ENCODE results near the gene PDS5B.
A peak's percentile ranks its signal among the peaks of the same experiment; 100 is the strongest.
"Not testable (repeated sequence)": the region's sequence is repeated elsewhere in the genome, so short reads cannot be mapped to it uniquely, and the experiment has no call there.

Gene PDS5B, protein sequence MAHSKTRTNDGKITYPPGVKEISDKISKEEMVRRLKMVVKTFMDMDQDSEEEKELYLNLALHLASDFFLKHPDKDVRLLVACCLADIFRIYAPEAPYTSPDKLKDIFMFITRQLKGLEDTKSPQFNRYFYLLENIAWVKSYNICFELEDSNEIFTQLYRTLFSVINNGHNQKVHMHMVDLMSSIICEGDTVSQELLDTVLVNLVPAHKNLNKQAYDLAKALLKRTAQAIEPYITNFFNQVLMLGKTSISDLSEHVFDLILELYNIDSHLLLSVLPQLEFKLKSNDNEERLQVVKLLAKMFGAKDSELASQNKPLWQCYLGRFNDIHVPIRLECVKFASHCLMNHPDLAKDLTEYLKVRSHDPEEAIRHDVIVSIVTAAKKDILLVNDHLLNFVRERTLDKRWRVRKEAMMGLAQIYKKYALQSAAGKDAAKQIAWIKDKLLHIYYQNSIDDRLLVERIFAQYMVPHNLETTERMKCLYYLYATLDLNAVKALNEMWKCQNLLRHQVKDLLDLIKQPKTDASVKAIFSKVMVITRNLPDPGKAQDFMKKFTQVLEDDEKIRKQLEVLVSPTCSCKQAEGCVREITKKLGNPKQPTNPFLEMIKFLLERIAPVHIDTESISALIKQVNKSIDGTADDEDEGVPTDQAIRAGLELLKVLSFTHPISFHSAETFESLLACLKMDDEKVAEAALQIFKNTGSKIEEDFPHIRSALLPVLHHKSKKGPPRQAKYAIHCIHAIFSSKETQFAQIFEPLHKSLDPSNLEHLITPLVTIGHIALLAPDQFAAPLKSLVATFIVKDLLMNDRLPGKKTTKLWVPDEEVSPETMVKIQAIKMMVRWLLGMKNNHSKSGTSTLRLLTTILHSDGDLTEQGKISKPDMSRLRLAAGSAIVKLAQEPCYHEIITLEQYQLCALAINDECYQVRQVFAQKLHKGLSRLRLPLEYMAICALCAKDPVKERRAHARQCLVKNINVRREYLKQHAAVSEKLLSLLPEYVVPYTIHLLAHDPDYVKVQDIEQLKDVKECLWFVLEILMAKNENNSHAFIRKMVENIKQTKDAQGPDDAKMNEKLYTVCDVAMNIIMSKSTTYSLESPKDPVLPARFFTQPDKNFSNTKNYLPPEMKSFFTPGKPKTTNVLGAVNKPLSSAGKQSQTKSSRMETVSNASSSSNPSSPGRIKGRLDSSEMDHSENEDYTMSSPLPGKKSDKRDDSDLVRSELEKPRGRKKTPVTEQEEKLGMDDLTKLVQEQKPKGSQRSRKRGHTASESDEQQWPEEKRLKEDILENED (N-terminal part only)

GRCh38 chr13:32586080-32586900 is at the start of gene PDS5B:
PDS5B (plus strand) TSS chr13:32586452; CDS start chr13:32648773, 62,321 bp downstream.
- Histone ChIP-seq H3K36me3 (replicated peaks) (no peaks in the 10 kb centered on the region), H3K4me3 (peak within 1 kb of the TSS; percentile 74), H3K4me1 (peaks cover 20% of the 10 kb centered on the region), H3K9me3 (no peaks in the 10 kb centered on the region), H3K27me3 (ENCODE audit: low read depth) (no peaks in the 10 kb centered on the region)
- peak; percentile 89 to 96 for DNase-seq (ENCODE audit: low spot score in 2 of 2)
- in situ Hi-C loops (cut with MboI; ENCODE audit: low sequenced_read_pairs), result loop anchor here (25.0 kb wide), 1 partner anchor 1126 kb away; no protein-coding TSS in a partner anchor

DNA sequence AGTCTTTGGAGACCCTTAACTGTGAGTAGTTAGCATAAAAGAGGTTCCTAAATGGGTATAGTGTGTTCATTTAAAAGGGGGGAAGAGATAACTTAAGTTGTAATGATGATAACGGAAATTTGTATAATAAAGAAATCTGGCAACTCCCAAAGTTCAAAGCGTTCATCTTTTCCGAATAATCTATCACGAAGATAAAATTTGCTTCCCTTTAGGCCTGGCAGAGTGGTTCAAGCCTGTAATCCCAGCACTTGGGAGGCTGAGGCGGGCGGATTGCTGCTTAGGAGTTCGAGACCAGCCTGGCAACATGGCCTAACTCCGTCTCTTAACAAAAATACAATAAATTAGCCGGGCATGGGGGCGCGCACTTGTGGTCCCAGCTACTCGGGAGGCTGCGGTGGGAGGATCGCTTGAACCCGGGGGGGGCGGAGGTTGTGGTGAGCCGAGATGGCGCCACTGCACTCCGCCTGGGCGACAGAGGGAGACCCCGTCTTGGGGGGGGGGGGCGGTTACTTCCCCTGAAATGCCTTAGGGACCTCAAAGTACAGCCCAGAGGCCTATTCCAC is 48.6 kb upstream of the PDS5B start:
- H3K4me1 ChIP-seq, result peaks cover 10% of the 10 kb centered on the region

DNA sequence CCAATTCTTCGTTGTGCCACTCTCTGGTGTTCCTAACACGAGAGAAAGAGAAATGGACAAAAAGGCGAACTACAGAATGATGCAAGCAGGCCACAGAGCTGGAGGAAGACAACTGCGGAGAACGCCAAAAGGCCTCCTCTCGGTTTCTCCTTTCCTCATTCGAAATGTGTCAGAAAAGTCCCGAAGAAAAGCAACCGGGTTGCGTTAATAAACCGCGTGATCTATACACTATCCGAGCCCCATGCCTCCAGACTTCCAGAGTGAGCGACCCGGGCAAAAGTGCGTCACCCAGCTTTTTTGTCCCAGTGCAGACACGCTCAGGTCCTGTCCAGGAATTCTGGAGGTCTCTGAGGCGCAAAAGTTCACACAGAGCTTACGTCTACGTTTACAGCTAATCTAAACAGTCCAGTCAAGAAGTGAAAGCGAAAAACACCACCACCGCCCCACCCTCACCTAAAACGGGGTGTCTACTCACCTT is 48.1 kb upstream of the PDS5B start:
- in situ Hi-C loops (cut with MboI; ENCODE audit: low sequenced_read_pairs), result no loop called here
- Histone ChIP-seq H3K4me1 (peaks cover 10% of the 10 kb centered on the region), H3K9me3 (no peaks in the 10 kb centered on the region), H3K4me3 (peak overlapping the region; percentile 72), H3K27me3 (ENCODE audit: low read depth) (no peaks in the 10 kb centered on the region; the same call in 1 of the 2 replicates), H3K36me3 (replicated peaks) (peaks cover 30% of the 10 kb centered on the region)
- peak in 1 of 2 experiments; percentile 40 for DNase-seq (ENCODE audit: low spot score in 2 of 2)

More for the DNA sequence above, 48.6 kb upstream of the PDS5B start:
- DNase-seq (ENCODE audit: low spot score in 2 of 2), result peak in 1 of 2 experiments; percentile 36
- in situ Hi-C loops (cut with MboI; ENCODE audit: low sequenced_read_pairs), result no loop called here
- Histone ChIP-seq H3K9me3 (no peaks in the 10 kb centered on the region), H3K27me3 (ENCODE audit: low read depth) (no peaks in the 10 kb centered on the region), H3K4me3 (peak overlapping the region; percentile 72), H3K36me3 (replicated peaks) (peaks cover 30% of the 10 kb centered on the region)

GRCh38 chr13:32538621-32539246 is 47.5 kb upstream of the PDS5B start, which contains the start of gene N4BP2L2:
N4BP2L2 (minus strand) TSS chr13:32538795; CDS start chr13:32537027, 1,768 bp downstream.
- Histone ChIP-seq H3K4me1 (peaks cover 10% of the 10 kb centered on the region), H3K27me3 (ENCODE audit: low read depth) (no peaks in the 10 kb centered on the region; the same call in 1 of the 2 replicates), H3K4me3 (peak within 1 kb of the TSS; percentile 72), H3K36me3 (replicated peaks) (peaks cover 28% of the 10 kb centered on the region), H3K9me3 (no peaks in the 10 kb centered on the region)
- peak; percentile 93 to 95 for DNase-seq (ENCODE audit: low spot score in 2 of 2)
- in situ Hi-C loops (cut with MboI; ENCODE audit: low sequenced_read_pairs), result no loop called here

DNA sequence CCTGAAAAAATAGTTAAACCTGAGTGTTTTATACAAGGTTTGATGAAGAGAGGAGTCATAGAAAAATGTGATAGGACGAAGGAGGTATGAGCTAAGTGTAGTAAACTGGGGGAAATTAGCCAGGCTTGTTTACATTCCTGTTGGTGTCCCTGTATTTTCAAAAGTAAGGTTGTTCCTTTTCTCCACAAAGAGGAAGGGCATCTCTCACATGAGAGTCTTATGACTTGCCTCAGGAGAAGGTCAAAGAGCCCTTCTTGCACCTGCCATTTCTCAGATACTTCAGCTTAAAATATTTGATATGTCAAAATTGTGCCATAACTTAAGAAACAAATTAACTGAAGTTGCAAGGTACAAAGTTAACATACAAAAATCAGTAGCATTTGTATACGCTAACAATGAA is 44.0 kb upstream of the PDS5B start:
- Histone ChIP-seq H3K4me3 (no peak overlapping the region), H3K9me3 (no peaks in the 10 kb centered on the region), H3K4me1 (peaks cover 7% of the 10 kb centered on the region), H3K36me3 (replicated peaks) (0 out of 2 replicates have a peak, but pooled peaks cover 2% of the 10 kb centered on the region), H3K27me3 (ENCODE audit: low read depth) (no peaks in the 10 kb centered on the region; the same call in 1 of the 2 replicates)
- in situ Hi-C loops (cut with MboI; ENCODE audit: low sequenced_read_pairs), result no loop called here
- DNase-seq (ENCODE audit: low spot score in 2 of 2), result no peak

- in situ Hi-C loops (cut with MboI; ENCODE audit: low sequenced_read_pairs), result no loop called here
- Histone ChIP-seq H3K4me1 (no peaks in the 10 kb centered on the region), H3K36me3 (replicated peaks) (no peaks in the 10 kb centered on the region), H3K4me3 (no peak overlapping the region), H3K27me3 (ENCODE audit: low read depth) (no peaks in the 10 kb centered on the region; the same call in 1 of the 2 replicates), H3K9me3 (no peaks in the 10 kb centered on the region)
- no peak for DNase-seq (ENCODE audit: low spot score in 2 of 2)
Measured at GRCh38 chr13:32545083-32545482, 41.2 kb upstream of the PDS5B start.

DNA sequence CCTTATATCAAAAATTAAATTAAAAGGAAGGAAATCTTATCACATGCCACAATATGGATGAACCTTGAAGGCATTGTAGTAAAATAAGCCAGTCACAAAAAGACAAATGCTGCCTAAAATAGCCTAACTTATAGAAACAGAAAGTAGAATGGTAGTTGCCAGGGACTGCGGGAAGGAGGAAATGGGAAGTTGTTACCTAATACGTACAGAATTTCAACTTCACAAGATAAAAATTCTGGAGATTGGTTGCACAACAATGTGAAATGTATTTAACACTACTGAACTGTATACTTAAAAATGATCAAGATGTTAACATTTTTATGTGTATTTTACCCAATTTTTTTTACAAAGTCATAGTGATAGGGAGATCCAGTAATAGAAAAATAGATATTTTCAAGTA is 37.4 kb upstream of the PDS5B start:
- Histone ChIP-seq H3K4me3 (no peak overlapping the region), H3K9me3 (no peaks in the 10 kb centered on the region), H3K4me1 (no peaks in the 10 kb centered on the region), H3K36me3 (replicated peaks) (no peaks in the 10 kb centered on the region), H3K27me3 (ENCODE audit: low read depth) (no peaks in the 10 kb centered on the region)
- in situ Hi-C loops (cut with MboI; ENCODE audit: low sequenced_read_pairs), result no loop called here
- DNase-seq (ENCODE audit: low spot score in 2 of 2), result no peak

DNA sequence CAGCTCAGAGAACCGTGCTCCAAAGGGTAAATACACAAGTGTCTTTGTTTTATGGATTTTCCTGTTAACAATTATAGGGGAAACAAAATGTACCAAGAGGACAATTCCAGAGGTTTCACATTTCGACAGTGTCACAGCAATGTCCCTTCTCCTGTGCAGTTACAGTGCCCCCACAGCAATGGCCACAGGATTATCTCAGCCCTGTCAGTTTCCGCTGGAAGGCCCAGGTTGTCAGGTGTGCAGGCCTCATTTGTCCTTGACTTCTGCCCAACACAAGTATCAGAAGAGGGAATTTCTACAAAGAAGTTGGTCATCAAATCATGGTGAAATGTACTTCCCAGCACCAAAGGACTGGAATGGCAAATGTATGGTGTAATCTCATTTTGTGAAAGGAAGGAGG is 36.5 kb upstream of the PDS5B start:
- Histone ChIP-seq H3K36me3 (replicated peaks) (no peaks in the 10 kb centered on the region), H3K9me3 (no peaks in the 10 kb centered on the region), H3K4me3 (no peak overlapping the region), H3K4me1 (no peaks in the 10 kb centered on the region), H3K27me3 (ENCODE audit: low read depth) (no peaks in the 10 kb centered on the region)
- no peak for DNase-seq (ENCODE audit: low spot score in 2 of 2)
- in situ Hi-C loops (cut with MboI; ENCODE audit: low sequenced_read_pairs), result no loop called here

DNA sequence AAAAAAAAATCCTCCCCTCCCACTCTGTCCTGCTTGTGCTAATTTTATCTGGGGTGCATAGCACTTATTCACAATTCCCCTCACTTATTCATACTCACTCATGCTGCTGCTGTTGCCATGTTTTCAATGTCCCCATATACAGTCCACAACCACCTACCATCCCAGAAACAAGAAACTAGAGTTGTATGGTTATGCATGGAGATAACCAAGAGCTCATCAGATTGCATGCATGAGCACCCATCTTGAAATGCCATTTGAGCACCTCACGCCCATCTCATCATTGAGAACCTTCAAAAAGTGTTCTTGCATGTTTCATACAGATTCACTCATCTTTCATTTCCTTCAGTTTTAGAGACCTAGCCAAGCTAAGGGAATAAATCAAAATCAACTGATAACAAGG is 32.5 kb upstream of the PDS5B start:
- in situ Hi-C loops (cut with MboI; ENCODE audit: low sequenced_read_pairs), result no loop called here
- Histone ChIP-seq H3K4me1 (no peaks in the 10 kb centered on the region), H3K27me3 (ENCODE audit: low read depth) (no peaks in the 10 kb centered on the region), H3K36me3 (replicated peaks) (no peaks in the 10 kb centered on the region), H3K4me3 (no peak overlapping the region), H3K9me3 (no peaks in the 10 kb centered on the region)
- DNase-seq (ENCODE audit: low spot score in 2 of 2), result no peak

DNA sequence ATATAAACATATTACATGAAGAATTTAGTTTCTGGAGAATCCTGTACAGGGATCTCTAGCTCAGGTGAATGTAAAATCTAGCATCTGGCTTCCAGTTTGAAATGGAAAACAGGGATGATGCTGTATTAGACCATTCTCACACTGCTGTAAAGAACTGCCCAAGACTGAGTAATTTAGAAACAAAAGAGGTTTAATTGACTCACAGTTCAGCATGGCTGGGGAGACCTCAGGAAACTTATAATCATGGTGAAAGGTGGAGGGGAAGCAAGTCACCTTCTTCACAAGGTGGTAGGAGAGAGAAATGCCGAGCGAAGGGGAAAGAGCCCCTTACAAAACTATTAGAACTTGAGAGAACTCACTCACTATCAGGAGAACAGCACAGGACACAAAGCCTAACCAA is 30.6 kb upstream of the PDS5B start:
- no peaks in the 10 kb centered on the region for H3K4me1 ChIP-seq
- no peaks in the 10 kb centered on the region for H3K9me3 ChIP-seq
- no peaks in the 10 kb centered on the region for H3K27me3 ChIP-seq (ENCODE audit: low read depth)
- H3K36me3 ChIP-seq (replicated peaks), result no peaks in the 10 kb centered on the region
- DNase-seq (ENCODE audit: low spot score in 2 of 2), result no peak
- H3K4me3 ChIP-seq, result no peak overlapping the region
- in situ Hi-C loops (cut with MboI; ENCODE audit: low sequenced_read_pairs), result no loop called here

- H3K27me3 ChIP-seq (ENCODE audit: low read depth); H3K36me3 ChIP-seq (replicated peaks); H3K9me3 ChIP-seq; H3K4me3 ChIP-seq; in situ Hi-C loops (cut with MboI; ENCODE audit: low sequenced_read_pairs); DNase-seq (ENCODE audit: low spot score in 2 of 2); H3K4me1 ChIP-seq: not testable (repeated sequence)
Measured at GRCh38 chr13:32560842-32561241, 25.4 kb upstream of the PDS5B start.

DNA sequence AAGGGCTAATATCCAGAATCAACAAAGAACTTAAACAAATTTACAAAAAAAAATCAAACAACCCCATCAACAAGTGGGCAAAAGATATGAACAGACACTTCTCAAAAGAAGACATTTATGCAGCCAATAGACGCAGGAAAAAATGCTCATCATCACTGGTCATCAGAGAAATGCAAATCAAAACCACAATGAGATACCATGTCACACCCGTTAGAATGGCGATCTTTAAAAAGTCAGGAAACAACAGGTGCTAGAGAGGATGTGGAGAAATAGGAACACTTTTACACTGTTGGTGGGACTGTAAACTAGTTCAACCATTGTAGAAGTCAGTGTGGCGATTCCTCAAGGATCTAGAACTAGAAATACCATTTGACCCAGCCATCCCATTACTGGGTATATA is 10.6 kb upstream of the PDS5B start:
- not testable (repeated sequence) for H3K4me1 ChIP-seq; H3K4me3 ChIP-seq; H3K9me3 ChIP-seq; H3K27me3 ChIP-seq (ENCODE audit: low read depth); H3K36me3 ChIP-seq (replicated peaks); DNase-seq (ENCODE audit: low spot score in 2 of 2)
- in situ Hi-C loops (cut with MboI; ENCODE audit: low sequenced_read_pairs), result loop anchor here (25.0 kb wide), 1 partner anchor 1137 kb away; no protein-coding TSS in a partner anchor

Measured in HAP-1 (cell line).